HCT116 (cell line): ENCODE results near the gene UMOD. TPM values are rescaled to one million over a fixed set of nuclear protein-coding genes. Genes with fewer than 3 reads are reported as not detected.

ENCODE experiments used
- ATAC-seq: fragments of 200-7000 bp; cut with Tn5 transposase; 2 replicates; pipeline ENCODE4 v1.9.1; 2020; ENCODE audit warnings: mild to moderate bottlenecking, moderate library complexity
- BruUV-seq: library from RNA; stranded (reverse); fragments of 400-500 nt; replicated peaks from 2 replicates; lab custom pipeline; 2021; lab: Mats Ljungman, UMichigan
- CTCF ChIA-PET: fragments of 300-600 bp; sonication (Branson Sonifier 250); formaldehyde crosslinking; loops from one replicate; lab custom pipeline; 2021; ENCODE audit warnings: antibody characterized with exemption; lab: Charles Lee
- POLR2A ChIA-PET: fragments of 300-600, 350-600 bp; sonication (Branson Sonifier 250); formaldehyde crosslinking; loops from one replicate; lab custom pipeline; 2021; ENCODE audit warnings: antibody characterized with exemption; lab: Charles Lee
- RAD21 ChIA-PET, 2 experiments: fragments of 300-600 bp; sonication (Branson Sonifier 250); formaldehyde crosslinking; loops; one replicate each; lab custom pipeline; 2023; ENCODE audit warnings: low total read pairs in 2 of 2; ENCODE audit not compliant: uncharacterized antibody in 2 of 2, unreplicated experiment in 2 of 2, low non-redundant PET in 1 of 2; lab: Charles Lee
- DNase-seq: peaks from one replicate; pipeline ENCODE4 v3.0.0-alpha.2; 2010; ENCODE audit warnings: low read depth, low spot score
- H2AFZ ChIP-seq: fragments of 200-600 bp; shearing (Covaris generic), sonication (generic); 2 replicates; pipeline ENCODE4 v1.6.1; 2017; ENCODE audit warnings: low read depth, mixed run types, mixed read lengths, antibody characterized with exemption, low read length; ENCODE audit not compliant: poor library complexity, severe bottlenecking
- H3K27ac ChIP-seq: 2 replicates; pipeline ENCODE4 v1.5.1; 2012; ENCODE audit warnings: low read depth, low read length
- H3K27me3 ChIP-seq: fragments of 200-600 bp; sonication (generic); 2 replicates; pipeline ENCODE4 v1.6.1; 2016; ENCODE audit warnings: mixed run types, low read length, mixed read lengths; ENCODE audit not compliant: insufficient read depth
- H3K36me3 ChIP-seq, 2 experiments: fragments of 200-500 bp in 1 of 2; fragments of 200-600 bp in 1 of 2; sonication (Bioruptor generic) in 1 of 2; sonication (generic) in 1 of 2; 2 replicates each; pipeline versions ENCODE4 v1.5.1 to v1.6.1; 2014 to 2016; ENCODE audit warnings: low read length in 2 of 2, inconsistent platforms in 1 of 2, mixed read lengths in 1 of 2, mixed run types in 1 of 2; ENCODE audit not compliant: insufficient read depth in 2 of 2, control insufficient read depth in 1 of 2
- H3K4me1 ChIP-seq, 2 experiments: fragments of 200-600 bp in 1 of 2; sonication (generic) in 1 of 2; 2 replicates each; pipeline versions ENCODE4 v1.5.1 to v1.6.1; 2012 to 2017; ENCODE audit warnings: low read length in 2 of 2, inconsistent platforms in 1 of 2, mild to moderate bottlenecking in 1 of 2, mixed read lengths in 1 of 2, mixed run types in 1 of 2, moderate library complexity in 1 of 2; ENCODE audit not compliant: insufficient read depth in 2 of 2, control insufficient read depth in 1 of 2
- H3K4me2 ChIP-seq: fragments of 200-600 bp; sonication (generic); 2 replicates; pipeline ENCODE4 v1.6.1; 2017; ENCODE audit warnings: mixed run types, low read length, mixed read lengths
- H3K4me3 ChIP-seq, 2 experiments: fragments of 200-600 bp in 1 of 2; sonication (generic) in 1 of 2; replicated peaks in 1 of 2; 2 replicates each; pipeline ENCODE4 v1.5.1; 2011 to 2016; ENCODE audit warnings: low read length in 2 of 2, control low read depth in 1 of 2, low read depth in 1 of 2, mild to moderate bottlenecking in 1 of 2, mixed read lengths in 1 of 2, mixed run types in 1 of 2
- H3K79me2 ChIP-seq: fragments of 200-600 bp; sonication (generic); 2 replicates; pipeline ENCODE4 v1.6.1; 2017; ENCODE audit warnings: mild to moderate bottlenecking, mixed run types, low read length, moderate library complexity, mixed read lengths; ENCODE audit not compliant: insufficient read depth
- H3K9ac ChIP-seq: fragments of 200-600 bp; sonication (generic); 2 replicates; pipeline ENCODE4 v1.6.1; 2016; ENCODE audit warnings: low read length, mixed read lengths
- H3K9me2 ChIP-seq: fragments of 200-600 bp; sonication (generic), shearing (Covaris generic); 2 replicates; pipeline ENCODE4 v1.6.1; 2017; ENCODE audit warnings: mixed run types, mild to moderate bottlenecking, moderate library complexity; ENCODE audit not compliant: insufficient read depth
- H3K9me3 ChIP-seq, 2 experiments: fragments of 200-500 bp in 1 of 2; fragments of 200-600 bp in 1 of 2; sonication (Bioruptor generic) in 1 of 2; sonication (generic) in 1 of 2; 2 replicates each; pipeline ENCODE4 v1.6.1; 2014 to 2017; ENCODE audit warnings: low read length in 2 of 2, mixed read lengths in 2 of 2, inconsistent platforms in 1 of 2, low read depth in 1 of 2, mild to moderate bottlenecking in 1 of 2, mixed run types in 1 of 2, moderate library complexity in 1 of 2; ENCODE audit not compliant: control insufficient read depth in 1 of 2, insufficient read depth in 1 of 2
- H4K20me1 ChIP-seq: fragments of 200-600 bp; sonication (generic), shearing (Covaris generic); 2 replicates; pipeline ENCODE4 v1.6.1; 2017; ENCODE audit warnings: mixed run types, mild to moderate bottlenecking, moderate library complexity; ENCODE audit not compliant: insufficient read depth
- CBX3 ChIP-seq: IDR thresholded peaks from 2 replicates; pipeline ENCODE4 v1.6.1; 2012; ENCODE audit warnings: low read depth
- CEBPB ChIP-seq: IDR thresholded peaks from 2 replicates; pipeline ENCODE4 v1.6.1; 2012; ENCODE audit warnings: low read depth
- ELF1 ChIP-seq: IDR thresholded peaks from 2 replicates; pipeline ENCODE4 v1.6.1; 2012; ENCODE audit warnings: low read depth, borderline replicate concordance
- EZH2 ChIP-seq: fragments of 200-600 bp; sonication (generic); IDR thresholded peaks from 2 replicates; pipeline ENCODE4 v1.6.1; 2017; ENCODE audit warnings: antibody characterized with exemption, mixed run types
- EZH2phosphoT487 ChIP-seq: fragments of 200-600 bp; IDR thresholded peaks from 2 replicates; pipeline ENCODE4 v1.6.1; 2018; ENCODE audit warnings: antibody characterized with exemption, borderline replicate concordance
- FOSL1 ChIP-seq: IDR thresholded peaks from 2 replicates; pipeline ENCODE4 v1.6.1; 2012; ENCODE audit warnings: low read depth
- POLR2AphosphoS5 ChIP-seq: IDR thresholded peaks from 2 replicates; pipeline ENCODE4 v1.6.1; 2011; ENCODE audit warnings: mild to moderate bottlenecking, low read depth, low read length, moderate library complexity
- RAD21 ChIP-seq: IDR thresholded peaks from 2 replicates; pipeline ENCODE4 v1.6.1; 2012; ENCODE audit warnings: low read depth, mild to moderate bottlenecking
- SIN3A ChIP-seq: IDR thresholded peaks from 2 replicates; pipeline ENCODE4 v1.6.1; 2012; ENCODE audit warnings: low read depth
- SRF ChIP-seq: IDR thresholded peaks from 2 replicates; pipeline ENCODE4 v1.6.1; 2012; ENCODE audit warnings: low read depth
- TCF7L2 ChIP-seq: IDR thresholded peaks from 2 replicates; pipeline ENCODE4 v1.7.0; 2011; ENCODE audit warnings: borderline replicate concordance, inconsistent platforms; ENCODE audit not compliant: insufficient read depth, insufficient read length; ENCODE audit errors: extremely low read depth
- YY1 ChIP-seq: IDR thresholded peaks from 2 replicates; pipeline ENCODE4 v1.6.1; 2011; ENCODE audit warnings: low read length, low read depth, moderate library complexity, mild to moderate bottlenecking; ENCODE audit not compliant: insufficient replicate concordance; ENCODE audit errors: extremely low read depth
- ZFX ChIP-seq: fragments of 450-650 bp; IDR thresholded peaks from 2 replicates; pipeline ENCODE4 v1.6.1; 2017
- ZNF274 ChIP-seq: fragments of 200-500 bp; sonication (Bioruptor generic); IDR thresholded peaks from 2 replicates; pipeline ENCODE4 v1.6.1; 2014; ENCODE audit warnings: mild to moderate bottlenecking, low read depth, low read length, inconsistent platforms
- intact Hi-C: fragments of 100-400 bp; cut with micrococcal nuclease; formaldehyde crosslinking; loops from 2 replicates; pipeline ENCODE4 v1.10.0; 2022
- total RNA-seq: library from RNA; stranded (reverse); gene quantifications from one replicate; pipeline ENCODE4 v1.2.1, GENCODE V29; 2021; ENCODE audit not compliant: unreplicated experiment
- TF ChIP-seq, protein P1 (sequence below): IDR thresholded peaks from 2 replicates; pipeline ENCODE4 v1.6.1; 2012
- TF ChIP-seq, protein P2 (sequence below): IDR thresholded peaks from 2 replicates; pipeline ENCODE4 v1.6.1; 2011; ENCODE audit warnings: mild to moderate bottlenecking, low read length, moderate library complexity; ENCODE audit not compliant: insufficient replicate concordance; ENCODE audit errors: extremely low read depth
- TF ChIP-seq, protein P3 (sequence below), 3 experiments: fragments of 200-600 bp in 1 of 3; sonication (generic) in 1 of 3; IDR thresholded peaks in 2 of 3; conservative IDR thresholded peaks in 1 of 3; 2 replicates each; pipeline ENCODE4 v1.5.1; 2012 to 2017; ENCODE audit warnings: low read depth in 2 of 3, low read length in 2 of 3, antibody characterized with exemption in 1 of 3, borderline replicate concordance in 1 of 3, control low read depth in 1 of 3, mild to moderate bottlenecking in 1 of 3, mixed read lengths in 1 of 3, mixed run types in 1 of 3, moderate library complexity in 1 of 3; ENCODE audit not compliant: insufficient read depth in 1 of 3
- TF ChIP-seq, protein P4 (sequence below): IDR thresholded peaks from 2 replicates; pipeline ENCODE4 v1.6.1; 2012; ENCODE audit warnings: low read depth
- TF ChIP-seq, protein P5 (sequence below): IDR thresholded peaks from 2 replicates; pipeline ENCODE4 v1.6.1; 2012

The UMOD gene
- total RNA-seq, 1 experiment from 2014 or later = not detected

DNA sequence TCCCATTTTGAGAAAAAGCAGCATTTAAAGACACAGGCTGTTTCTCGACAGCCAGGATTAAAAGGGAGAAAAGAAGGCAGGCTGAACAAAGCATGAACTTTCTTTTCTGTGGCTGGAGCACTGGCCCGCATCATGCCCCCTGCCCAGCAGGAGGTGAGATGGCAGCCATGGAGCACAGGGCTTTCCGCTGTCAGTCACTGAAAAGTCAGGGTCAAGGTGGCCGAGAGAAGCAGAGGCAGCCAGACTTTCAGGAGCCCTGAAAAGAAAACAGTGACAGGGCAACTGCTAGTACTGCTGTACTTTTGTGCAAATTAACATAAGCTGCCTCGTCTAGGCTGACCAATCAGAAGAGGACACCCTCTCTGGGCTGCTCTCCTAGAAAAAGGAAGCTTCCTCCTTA is 19.4 kb downstream of the UMOD start:
- BruUV-seq = no TSS peak
- Histone ChIP-seq H4K20me1 (no peaks in the 10 kb centered on the region), H3K9me3 (no peaks in the 10 kb centered on the region), H3K9ac (no peak overlapping the region), H3K27me3 (peaks cover 36% of the 10 kb centered on the region), H3K4me3 (no peak overlapping the region), H3K79me2 (no peaks in the 10 kb centered on the region), H3K4me2 (no peak overlapping the region), H3K4me1 (no peaks in the 10 kb centered on the region), H3K27ac (no peak overlapping the region), H3K36me3 (no peaks in the 10 kb centered on the region), H2AFZ (no peak overlapping the region), H3K9me2 (no peaks in the 10 kb centered on the region)
- RAD21 ChIA-PET = no interaction called here
- no peak for ATAC-seq
- CTCF ChIA-PET = interaction anchor here (0.9 kb wide), 1 partner anchor 33 kb away, joined by 4 read pairs; no protein-coding TSS in a partner anchor
- POLR2A ChIA-PET = no interaction called here
- no peak for DNase-seq
- intact Hi-C loops = no loop called here
- TF ChIP-seq SRF = no peak
- no peak for TF ChIP-seq SIN3A
- TF ChIP-seq EZH2phosphoT487 = no peak
- no peak for TF ChIP-seq ZNF274
- TF ChIP-seq, protein P1, sequence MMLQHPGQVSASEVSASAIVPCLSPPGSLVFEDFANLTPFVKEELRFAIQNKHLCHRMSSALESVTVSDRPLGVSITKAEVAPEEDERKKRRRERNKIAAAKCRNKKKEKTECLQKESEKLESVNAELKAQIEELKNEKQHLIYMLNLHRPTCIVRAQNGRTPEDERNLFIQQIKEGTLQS = no peak
- TF ChIP-seq ELF1 = no peak
- TF ChIP-seq, protein P2, sequence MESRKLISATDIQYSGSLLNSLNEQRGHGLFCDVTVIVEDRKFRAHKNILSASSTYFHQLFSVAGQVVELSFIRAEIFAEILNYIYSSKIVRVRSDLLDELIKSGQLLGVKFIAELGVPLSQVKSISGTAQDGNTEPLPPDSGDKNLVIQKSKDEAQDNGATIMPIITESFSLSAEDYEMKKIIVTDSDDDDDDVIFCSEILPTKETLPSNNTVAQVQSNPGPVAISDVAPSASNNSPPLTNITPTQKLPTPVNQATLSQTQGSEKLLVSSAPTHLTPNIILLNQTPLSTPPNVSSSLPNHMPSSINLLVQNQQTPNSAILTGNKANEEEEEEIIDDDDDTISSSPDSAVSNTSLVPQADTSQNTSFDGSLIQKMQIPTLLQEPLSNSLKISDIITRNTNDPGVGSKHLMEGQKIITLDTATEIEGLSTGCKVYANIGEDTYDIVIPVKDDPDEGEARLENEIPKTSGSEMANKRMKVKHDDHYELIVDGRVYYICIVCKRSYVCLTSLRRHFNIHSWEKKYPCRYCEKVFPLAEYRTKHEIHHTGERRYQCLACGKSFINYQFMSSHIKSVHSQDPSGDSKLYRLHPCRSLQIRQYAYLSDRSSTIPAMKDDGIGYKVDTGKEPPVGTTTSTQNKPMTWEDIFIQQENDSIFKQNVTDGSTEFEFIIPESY = no peak
- no peak for TF ChIP-seq POLR2AphosphoS5
- TF ChIP-seq TCF7L2 = no peak
- TF ChIP-seq, protein P3, sequence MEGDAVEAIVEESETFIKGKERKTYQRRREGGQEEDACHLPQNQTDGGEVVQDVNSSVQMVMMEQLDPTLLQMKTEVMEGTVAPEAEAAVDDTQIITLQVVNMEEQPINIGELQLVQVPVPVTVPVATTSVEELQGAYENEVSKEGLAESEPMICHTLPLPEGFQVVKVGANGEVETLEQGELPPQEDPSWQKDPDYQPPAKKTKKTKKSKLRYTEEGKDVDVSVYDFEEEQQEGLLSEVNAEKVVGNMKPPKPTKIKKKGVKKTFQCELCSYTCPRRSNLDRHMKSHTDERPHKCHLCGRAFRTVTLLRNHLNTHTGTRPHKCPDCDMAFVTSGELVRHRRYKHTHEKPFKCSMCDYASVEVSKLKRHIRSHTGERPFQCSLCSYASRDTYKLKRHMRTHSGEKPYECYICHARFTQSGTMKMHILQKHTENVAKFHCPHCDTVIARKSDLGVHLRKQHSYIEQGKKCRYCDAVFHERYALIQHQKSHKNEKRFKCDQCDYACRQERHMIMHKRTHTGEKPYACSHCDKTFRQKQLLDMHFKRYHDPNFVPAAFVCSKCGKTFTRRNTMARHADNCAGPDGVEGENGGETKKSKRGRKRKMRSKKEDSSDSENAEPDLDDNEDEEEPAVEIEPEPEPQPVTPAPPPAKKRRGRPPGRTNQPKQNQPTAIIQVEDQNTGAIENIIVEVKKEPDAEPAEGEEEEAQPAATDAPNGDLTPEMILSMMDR (IDR thresholded peaks at IDR 0.05 in 2 of 3, conservative IDR thresholded peaks at IDR 0.05 in 1 of 3; ENCODE audit: borderline replicate concordance in 1 of 3, insufficient read depth in 1 of 3, low read depth in 2 of 3, low read length in 2 of 3) = no peak
- TF ChIP-seq FOSL1 = no peak
- TF ChIP-seq YY1 = no peak
- no peak for TF ChIP-seq RAD21
- TF ChIP-seq ZFX = no peak
- TF ChIP-seq CBX3 = no peak
- TF ChIP-seq, protein P4, sequence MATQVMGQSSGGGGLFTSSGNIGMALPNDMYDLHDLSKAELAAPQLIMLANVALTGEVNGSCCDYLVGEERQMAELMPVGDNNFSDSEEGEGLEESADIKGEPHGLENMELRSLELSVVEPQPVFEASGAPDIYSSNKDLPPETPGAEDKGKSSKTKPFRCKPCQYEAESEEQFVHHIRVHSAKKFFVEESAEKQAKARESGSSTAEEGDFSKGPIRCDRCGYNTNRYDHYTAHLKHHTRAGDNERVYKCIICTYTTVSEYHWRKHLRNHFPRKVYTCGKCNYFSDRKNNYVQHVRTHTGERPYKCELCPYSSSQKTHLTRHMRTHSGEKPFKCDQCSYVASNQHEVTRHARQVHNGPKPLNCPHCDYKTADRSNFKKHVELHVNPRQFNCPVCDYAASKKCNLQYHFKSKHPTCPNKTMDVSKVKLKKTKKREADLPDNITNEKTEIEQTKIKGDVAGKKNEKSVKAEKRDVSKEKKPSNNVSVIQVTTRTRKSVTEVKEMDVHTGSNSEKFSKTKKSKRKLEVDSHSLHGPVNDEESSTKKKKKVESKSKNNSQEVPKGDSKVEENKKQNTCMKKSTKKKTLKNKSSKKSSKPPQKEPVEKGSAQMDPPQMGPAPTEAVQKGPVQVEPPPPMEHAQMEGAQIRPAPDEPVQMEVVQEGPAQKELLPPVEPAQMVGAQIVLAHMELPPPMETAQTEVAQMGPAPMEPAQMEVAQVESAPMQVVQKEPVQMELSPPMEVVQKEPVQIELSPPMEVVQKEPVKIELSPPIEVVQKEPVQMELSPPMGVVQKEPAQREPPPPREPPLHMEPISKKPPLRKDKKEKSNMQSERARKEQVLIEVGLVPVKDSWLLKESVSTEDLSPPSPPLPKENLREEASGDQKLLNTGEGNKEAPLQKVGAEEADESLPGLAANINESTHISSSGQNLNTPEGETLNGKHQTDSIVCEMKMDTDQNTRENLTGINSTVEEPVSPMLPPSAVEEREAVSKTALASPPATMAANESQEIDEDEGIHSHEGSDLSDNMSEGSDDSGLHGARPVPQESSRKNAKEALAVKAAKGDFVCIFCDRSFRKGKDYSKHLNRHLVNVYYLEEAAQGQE = no peak
- no peak for TF ChIP-seq CEBPB
- TF ChIP-seq, protein P5, sequence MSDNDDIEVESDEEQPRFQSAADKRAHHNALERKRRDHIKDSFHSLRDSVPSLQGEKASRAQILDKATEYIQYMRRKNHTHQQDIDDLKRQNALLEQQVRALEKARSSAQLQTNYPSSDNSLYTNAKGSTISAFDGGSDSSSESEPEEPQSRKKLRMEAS = no peak
- no peak for TF ChIP-seq EZH2
